A549 treated with DMSO at 1 μM for 4 hours (cell line): ENCODE results near the gene SCARF2. TPM values are rescaled to one million over a fixed set of nuclear protein-coding genes. Genes with fewer than 3 reads are reported as not detected.

Source experiments
- total RNA-seq: library from RNA; stranded (reverse); fragments of 200-300 nt; extraction: Qiagen RNA extraction; gene quantifications from 5 replicates; pipeline ENCODE4 v1.2.3, GENCODE V29; 2022; ENCODE audit warnings: low read depth

The SCARF2 gene
- 0.54 to 1.1 TPM (median 0.92 TPM) in 5 replicates for total RNA-seq

GRCh38 chr22:20437613-20438426, at the start of gene SCARF2:
SCARF2 (minus strand) TSS chr22:20437825; CDS start chr22:20437754, 71 bp downstream.

GRCh38 chr22:20393705-20394476, 43.7 kb downstream of the SCARF2 start, which contains the start of gene ZNF74:
ZNF74 (plus strand) TSS chr22:20394151; CDS start chr22:20394629, 478 bp downstream.

Other genes with a start within 250 kb of the SCARF2 start
- 5.5 to 10.0 TPM (median 8.8 TPM) in 5 replicates for gene RTN4R, start 169.5 kb downstream of the SCARF2 start, total RNA-seq
- gene DGCR6L, start 117.8 kb downstream of the SCARF2 start, total RNA-seq, result 29.5 to 45.3 TPM (median 40.4 TPM) in 5 replicates
- 6.1 to 7.6 TPM (median 6.7 TPM) in 5 replicates for gene ZNF74, start 43.7 kb downstream of the SCARF2 start, total RNA-seq
- 8.2 to 11.1 TPM (median 9.9 TPM) in 5 replicates for gene KLHL22, start 58.0 kb upstream of the SCARF2 start, total RNA-seq
- 46.3 to 55.8 TPM (median 47.9 TPM) in 5 replicates for gene MED15, start 69.8 kb upstream of the SCARF2 start, total RNA-seq